Liver (tissue), 9 donors: ENCODE measurements around the gene RASAL2. TPM values are rescaled to one million over a fixed set of nuclear protein-coding genes. Genes with fewer than 3 reads are reported as not detected.

Experiments
- DNase-seq: peaks from one replicate; pipeline ENCODE4 v3.0.0-alpha.2; 2017; ENCODE audit warnings: low spot score
- H3K27ac ChIP-seq, 2 donors: one replicate each; pipeline ENCODE4 v1.7.0; 2013; ENCODE audit warnings: inconsistent platforms in 2 of 2, low read length in 2 of 2, control low read depth in 1 of 2, low read depth in 1 of 2, mild to moderate bottlenecking in 1 of 2
- H3K27me3 ChIP-seq, 4 donors: one replicate each; pipeline versions ENCODE4 v1.6.1 to v1.7.0; 2013; ENCODE audit warnings: low read length in 3 of 4, inconsistent platforms in 1 of 4, mild to moderate bottlenecking in 1 of 4, moderate library complexity in 1 of 4; ENCODE audit not compliant: control insufficient read depth in 4 of 4, insufficient read depth in 4 of 4
- H3K36me3 ChIP-seq, 4 donors: one replicate each; pipeline versions ENCODE4 v1.6.1 to v1.7.0; 2013; ENCODE audit warnings: low read length in 3 of 4, mild to moderate bottlenecking in 3 of 4, low read depth in 1 of 4, moderate library complexity in 1 of 4; ENCODE audit not compliant: control insufficient read depth in 4 of 4, insufficient read depth in 3 of 4
- H3K4me1 ChIP-seq, 4 donors: one replicate each; pipeline versions ENCODE4 v1.6.1 to v1.7.0; 2013; ENCODE audit warnings: low read length in 3 of 4, mild to moderate bottlenecking in 3 of 4, moderate library complexity in 1 of 4; ENCODE audit not compliant: control insufficient read depth in 4 of 4, insufficient read depth in 4 of 4
- H3K4me3 ChIP-seq, 3 donors: one replicate each; pipeline versions ENCODE4 v1.6.1 to v1.7.0; 2013; ENCODE audit warnings: low read length in 3 of 3, control low read depth in 1 of 3, low read depth in 1 of 3, mild to moderate bottlenecking in 1 of 3
- H3K9ac ChIP-seq, 2 donors: one replicate each; pipeline ENCODE4 v1.7.0; 2013; ENCODE audit warnings: low read length in 2 of 2, mild to moderate bottlenecking in 2 of 2, moderate library complexity in 2 of 2, control low read depth in 1 of 2, low read depth in 1 of 2
- H3K9me3 ChIP-seq, 4 donors: one replicate each; pipeline versions ENCODE4 v1.6.1 to v1.7.0; 2013; ENCODE audit warnings: low read length in 3 of 4; ENCODE audit not compliant: control insufficient read depth in 4 of 4
- ATF3 ChIP-seq: IDR thresholded peaks from 2 replicates; pipeline ENCODE4 v1.6.1; 2016; ENCODE audit warnings: antibody characterized with exemption
- CTCF ChIP-seq: fragments of 150-350 bp; IDR thresholded peaks from 2 replicates; pipeline ENCODE4 v1.5.1; 2017; ENCODE audit warnings: improper control_type of control experiment, low read depth, low read length; ENCODE audit not compliant: missing input control
- EGR1 ChIP-seq, 2 donors: IDR thresholded peaks; 2 replicates each; pipeline ENCODE4 v1.6.1; 2016 to 2018; ENCODE audit warnings: antibody characterized with exemption in 2 of 2, low read depth in 2 of 2
- FOXA1 ChIP-seq: IDR thresholded peaks from 2 replicates; pipeline ENCODE4 v1.6.1; 2016; ENCODE audit warnings: antibody characterized with exemption
- GABPA ChIP-seq, 2 donors: IDR thresholded peaks in 1 of 2; conservative IDR thresholded peaks in 1 of 2; 2 replicates each; pipeline ENCODE4 v1.6.1; 2016; ENCODE audit warnings: antibody characterized with exemption in 2 of 2, mild to moderate bottlenecking in 1 of 2, moderate library complexity in 1 of 2
- HNF4A ChIP-seq, 2 donors: conservative IDR thresholded peaks; 2 replicates each; pipeline ENCODE4 v1.6.1; 2016; ENCODE audit warnings: antibody characterized with exemption in 2 of 2, mild to moderate bottlenecking in 2 of 2
- HNF4G ChIP-seq: IDR thresholded peaks from 2 replicates; pipeline ENCODE4 v1.6.1; 2016; ENCODE audit warnings: antibody characterized with exemption
- JUND ChIP-seq, 2 donors: IDR thresholded peaks; 2 replicates each; pipeline ENCODE4 v1.6.1; 2016; ENCODE audit warnings: antibody characterized with exemption in 2 of 2
- MAX ChIP-seq: IDR thresholded peaks from 2 replicates; pipeline ENCODE4 v1.6.1; 2016; ENCODE audit warnings: antibody characterized with exemption
- NR2F2 ChIP-seq: IDR thresholded peaks from 2 replicates; pipeline ENCODE4 v1.6.1; 2016; ENCODE audit warnings: antibody characterized with exemption
- RAD21 ChIP-seq, 2 donors: IDR thresholded peaks; 2 replicates each; pipeline ENCODE4 v1.6.1; 2016; ENCODE audit warnings: antibody characterized with exemption in 2 of 2, mild to moderate bottlenecking in 2 of 2
- REST ChIP-seq: IDR thresholded peaks from 2 replicates; pipeline ENCODE4 v1.6.1; 2016; ENCODE audit warnings: antibody characterized with exemption, mild to moderate bottlenecking
- RXRA ChIP-seq, 2 donors: IDR thresholded peaks; 2 replicates each; pipeline ENCODE4 v1.6.1; 2017 to 2018; ENCODE audit warnings: antibody characterized with exemption in 2 of 2, mild to moderate bottlenecking in 1 of 2
- SP1 ChIP-seq: IDR thresholded peaks from 2 replicates; pipeline ENCODE4 v1.6.1; 2018; ENCODE audit warnings: antibody characterized with exemption, mild to moderate bottlenecking
- TAF1 ChIP-seq: conservative IDR thresholded peaks from 2 replicates; pipeline ENCODE4 v1.6.1; 2016; ENCODE audit warnings: antibody characterized with exemption, mild to moderate bottlenecking
- YY1 ChIP-seq: IDR thresholded peaks from 2 replicates; pipeline ENCODE4 v1.6.1; 2016; ENCODE audit warnings: antibody characterized with exemption, mild to moderate bottlenecking
- ZBTB33 ChIP-seq: IDR thresholded peaks from 2 replicates; pipeline ENCODE4 v1.6.1; 2016; ENCODE audit warnings: antibody characterized with exemption
- WGBS: extraction: QIAGEN DNeasy Blood & Tissue Kit; methylation state at CpG from one replicate; pipeline ENCODE4 v1.1.7; 2013; 5-methylcytosine and 5-hydroxymethylcytosine counted together
- polyA plus RNA-seq, 2 donors: library from polyadenylated mRNA; stranded (reverse) in 1 of 2; unstranded in 1 of 2; fragments of 200-250 nt in 1 of 2; fragments of >200 nt in 1 of 2; fragmentation: Nextera tagmentation in 1 of 2; extraction: Ambion mirVana in 1 of 2; gene quantifications; one replicate each; pipeline versions ENCODE4 v1.2.1 to v1.2.3, GENCODE V29; 2013 to 2015
- total RNA-seq, 2 donors: library from RNA; depleted of rRNA; stranded (reverse); fragments of >200 nt; gene quantifications; one replicate each; pipeline ENCODE4 v1.2.3, GENCODE V29; 2014
- donor health status: healthy.
- donor health status: healthy.
- donor health status: healthy.
- donor health status: healthy.
- donor health status: healthy.

RASAL2 gene
- total and polyA plus RNA-seq, 4 donors, result 1.8 to 8.1 (median 4.1) TPM

GRCh38 chr1:178237121-178237520 is 143.2 kb downstream of the RASAL2 start:
- Histone ChIP-seq H3K36me3 (no peaks in the 10 kb centered on the region), H3K9me3 (no peaks in the 10 kb centered on the region), H3K4me3 (no peak overlapping the region), H3K4me1 (no peaks in the 10 kb centered on the region), H3K9ac (no peak overlapping the region), H3K27ac (no peak overlapping the region), H3K27me3 (no peaks in the 10 kb centered on the region)
- TF ChIP-seq ATF3 (no peak), SP1 (no peak), JUND (IDR thresholded peaks at IDR 0.05) (no peak), EGR1 (IDR thresholded peaks at IDR 0.05; ENCODE audit: low read depth in 2 of 2) (no peak), RXRA (IDR thresholded peaks at IDR 0.05) (no peak), REST (no peak), CTCF (no peak), TAF1 (no peak), NR2F2 (no peak), ZBTB33 (no peak), HNF4A (conservative IDR thresholded peaks at IDR 0.05) (no peak), YY1 (no peak), RAD21 (IDR thresholded peaks at IDR 0.05) (no peak), GABPA (IDR thresholded peaks at IDR 0.05 in 1 of 2, conservative IDR thresholded peaks at IDR 0.05 in 1 of 2) (no peak), FOXA1 (no peak), MAX (no peak), HNF4G (no peak)
- 94% methylated on average over 2 of the region's 2 CpGs for whole genome bisulfite sequencing
- DNase-seq, result no peak
